Measurements from ENCODE around the gene ZNF624. TPM values are rescaled to one million over a fixed set of nuclear protein-coding genes. Genes with fewer than 3 reads are reported as not detected.

The ZNF624 gene
- polyA plus RNA-seq, 1 donor (not counting 4 experiments of a cell fraction or from before 2014, with no cell fraction given): 2.1 TPM

DNA sequence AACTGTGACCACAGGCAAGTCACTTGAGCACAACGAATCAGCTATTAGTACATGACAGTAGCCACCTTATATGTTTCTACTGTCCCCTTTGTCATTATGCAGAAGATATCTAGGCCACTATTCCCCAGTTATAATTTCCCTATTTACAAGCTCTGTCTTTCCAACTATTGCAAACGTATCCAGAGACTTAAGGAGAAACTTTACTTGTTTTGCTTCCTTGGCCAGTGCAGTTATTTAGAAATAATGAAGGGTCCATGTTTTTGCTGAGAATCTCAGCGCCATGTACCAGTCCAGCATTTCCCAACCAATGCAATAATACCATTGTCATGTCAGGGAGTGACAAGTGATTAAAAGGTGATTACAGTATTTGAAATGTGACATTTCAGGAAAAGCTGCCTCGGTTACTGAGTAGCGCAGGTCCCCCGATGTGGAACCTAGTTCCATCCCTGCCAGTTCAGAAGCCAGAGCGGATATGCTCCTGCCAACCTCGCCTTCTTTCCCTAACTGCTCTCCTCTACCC is 743 bp downstream of the ZNF624 start:
- H3K4me2 ChIP-seq (ENCODE audit: control insufficient read depth, extremely low read depth, insufficient read depth, low read depth, low read length): peak overlapping the region; percentile 90
- H3K9ac ChIP-seq (ENCODE audit: control insufficient read depth, extremely low read depth, insufficient read depth, low read length): peak overlapping the region; percentile 82
- no peak for TF ChIP-seq EZH2 (IDR thresholded peaks at IDR 0.05; ENCODE audit: low read length)
- TF ChIP-seq, protein P1, sequence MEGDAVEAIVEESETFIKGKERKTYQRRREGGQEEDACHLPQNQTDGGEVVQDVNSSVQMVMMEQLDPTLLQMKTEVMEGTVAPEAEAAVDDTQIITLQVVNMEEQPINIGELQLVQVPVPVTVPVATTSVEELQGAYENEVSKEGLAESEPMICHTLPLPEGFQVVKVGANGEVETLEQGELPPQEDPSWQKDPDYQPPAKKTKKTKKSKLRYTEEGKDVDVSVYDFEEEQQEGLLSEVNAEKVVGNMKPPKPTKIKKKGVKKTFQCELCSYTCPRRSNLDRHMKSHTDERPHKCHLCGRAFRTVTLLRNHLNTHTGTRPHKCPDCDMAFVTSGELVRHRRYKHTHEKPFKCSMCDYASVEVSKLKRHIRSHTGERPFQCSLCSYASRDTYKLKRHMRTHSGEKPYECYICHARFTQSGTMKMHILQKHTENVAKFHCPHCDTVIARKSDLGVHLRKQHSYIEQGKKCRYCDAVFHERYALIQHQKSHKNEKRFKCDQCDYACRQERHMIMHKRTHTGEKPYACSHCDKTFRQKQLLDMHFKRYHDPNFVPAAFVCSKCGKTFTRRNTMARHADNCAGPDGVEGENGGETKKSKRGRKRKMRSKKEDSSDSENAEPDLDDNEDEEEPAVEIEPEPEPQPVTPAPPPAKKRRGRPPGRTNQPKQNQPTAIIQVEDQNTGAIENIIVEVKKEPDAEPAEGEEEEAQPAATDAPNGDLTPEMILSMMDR (optimal IDR thresholded peaks at IDR 0.05 in 1 of 3, IDR thresholded peaks at IDR 0.05 in 1 of 3, conservative IDR thresholded peaks at IDR 0.05 in 1 of 3; ENCODE audit: extremely low read depth in 1 of 3, insufficient read depth in 2 of 3, low read length in 3 of 3): no peak
- H3K9me1 ChIP-seq (ENCODE audit: control insufficient read depth, extremely low read depth, insufficient read depth, low read length): no peaks in the 10 kb centered on the region
- no peaks in the 10 kb centered on the region for H4K20me1 ChIP-seq (ENCODE audit: control insufficient read depth, extremely low read depth, insufficient read depth, low read length)
- FAIRE-seq: peak; percentile 85
- H3K9me3 ChIP-seq (ENCODE audit: control insufficient read depth, low read depth, low read length): no peaks in the 10 kb centered on the region
- peak overlapping the region; percentile 90 for H2AFZ ChIP-seq (ENCODE audit: control insufficient read depth, low read length)
- no peaks in the 10 kb centered on the region for H3K36me3 ChIP-seq (ENCODE audit: control insufficient read depth in 2 of 2, extremely low read depth in 1 of 2, insufficient read depth in 2 of 2, low read length in 2 of 2)
- no peak for DNase-seq (ENCODE audit: low read depth, low spot score)
- H3K4me1 ChIP-seq (ENCODE audit: control insufficient read depth, extremely low read depth, insufficient read depth, low read length): peaks cover 12% of the 10 kb centered on the region
- dilution Hi-C loops (cut with MboI; ENCODE audit: extremely low pct_ligation_motif_present, low sequenced_read_pairs): no loop called here
- peak overlapping the region; percentile 68 for H3K27ac ChIP-seq (ENCODE audit: control insufficient read depth, insufficient read depth, low read length)
- no peaks in the 10 kb centered on the region for H3K27me3 ChIP-seq (ENCODE audit: control insufficient read depth, extremely low read depth, insufficient read depth, low read length)
- H3K79me2 ChIP-seq (ENCODE audit: control insufficient read depth, insufficient read depth, low read length): peaks cover 2% of the 10 kb centered on the region
- H3K4me3 ChIP-seq (ENCODE audit: control insufficient read depth in 2 of 3, extremely low read depth in 1 of 3, insufficient read depth in 2 of 3, low read depth in 1 of 3, low read length in 3 of 3): peak overlapping the region; percentile 57 to 77 (median 70)

GRCh38 chr17:16652252-16652651 is 1.4 kb downstream of the ZNF624 start:
- no peak overlapping the region for H2AFZ ChIP-seq (ENCODE audit: control insufficient read depth, low read length)
- H3K9ac ChIP-seq (ENCODE audit: control insufficient read depth, extremely low read depth, insufficient read depth, low read length): no peak overlapping the region
- no peak for FAIRE-seq
- peaks cover 2% of the 10 kb centered on the region for H3K79me2 ChIP-seq (ENCODE audit: control insufficient read depth, insufficient read depth, low read length)
- TF ChIP-seq, protein P1 (optimal IDR thresholded peaks at IDR 0.05 in 1 of 3, IDR thresholded peaks at IDR 0.05 in 1 of 3, conservative IDR thresholded peaks at IDR 0.05 in 1 of 3; ENCODE audit: extremely low read depth in 1 of 3, insufficient read depth in 2 of 3, low read length in 3 of 3): no peak
- no peak for TF ChIP-seq EZH2 (IDR thresholded peaks at IDR 0.05; ENCODE audit: low read length)
- peak overlapping the region; percentile 90 for H3K4me2 ChIP-seq (ENCODE audit: control insufficient read depth, extremely low read depth, insufficient read depth, low read depth, low read length)
- no peaks in the 10 kb centered on the region for H3K9me1 ChIP-seq (ENCODE audit: control insufficient read depth, extremely low read depth, insufficient read depth, low read length)
- DNase-seq (ENCODE audit: low read depth, low spot score): no peak
- H4K20me1 ChIP-seq (ENCODE audit: control insufficient read depth, extremely low read depth, insufficient read depth, low read length): no peaks in the 10 kb centered on the region
- H3K36me3 ChIP-seq (ENCODE audit: control insufficient read depth in 2 of 2, extremely low read depth in 1 of 2, insufficient read depth in 2 of 2, low read length in 2 of 2): peaks cover 0 to under 1% of the 10 kb centered on the region in 2 experiments
- no peaks in the 10 kb centered on the region for H3K27me3 ChIP-seq (ENCODE audit: control insufficient read depth, extremely low read depth, insufficient read depth, low read length)
- peaks cover 12% of the 10 kb centered on the region for H3K4me1 ChIP-seq (ENCODE audit: control insufficient read depth, extremely low read depth, insufficient read depth, low read length)
- dilution Hi-C loops (cut with MboI; ENCODE audit: extremely low pct_ligation_motif_present, low sequenced_read_pairs): no loop called here
- no peaks in the 10 kb centered on the region for H3K9me3 ChIP-seq (ENCODE audit: control insufficient read depth, low read depth, low read length)
- peak overlapping the region in 1 of 3 experiments; percentile 70 for H3K4me3 ChIP-seq (ENCODE audit: control insufficient read depth in 2 of 3, extremely low read depth in 1 of 3, insufficient read depth in 2 of 3, low read depth in 1 of 3, low read length in 3 of 3)
- H3K27ac ChIP-seq (ENCODE audit: control insufficient read depth, insufficient read depth, low read length): no peak overlapping the region
